ENCODE data around the gene RPL37. TPM values are rescaled to one million over a fixed set of nuclear protein-coding genes. Genes with fewer than 3 reads are reported as not detected.

Gene RPL37
- total RNA-seq, 1 experiment from 2014 or later = 1,699 TPM

DNA sequence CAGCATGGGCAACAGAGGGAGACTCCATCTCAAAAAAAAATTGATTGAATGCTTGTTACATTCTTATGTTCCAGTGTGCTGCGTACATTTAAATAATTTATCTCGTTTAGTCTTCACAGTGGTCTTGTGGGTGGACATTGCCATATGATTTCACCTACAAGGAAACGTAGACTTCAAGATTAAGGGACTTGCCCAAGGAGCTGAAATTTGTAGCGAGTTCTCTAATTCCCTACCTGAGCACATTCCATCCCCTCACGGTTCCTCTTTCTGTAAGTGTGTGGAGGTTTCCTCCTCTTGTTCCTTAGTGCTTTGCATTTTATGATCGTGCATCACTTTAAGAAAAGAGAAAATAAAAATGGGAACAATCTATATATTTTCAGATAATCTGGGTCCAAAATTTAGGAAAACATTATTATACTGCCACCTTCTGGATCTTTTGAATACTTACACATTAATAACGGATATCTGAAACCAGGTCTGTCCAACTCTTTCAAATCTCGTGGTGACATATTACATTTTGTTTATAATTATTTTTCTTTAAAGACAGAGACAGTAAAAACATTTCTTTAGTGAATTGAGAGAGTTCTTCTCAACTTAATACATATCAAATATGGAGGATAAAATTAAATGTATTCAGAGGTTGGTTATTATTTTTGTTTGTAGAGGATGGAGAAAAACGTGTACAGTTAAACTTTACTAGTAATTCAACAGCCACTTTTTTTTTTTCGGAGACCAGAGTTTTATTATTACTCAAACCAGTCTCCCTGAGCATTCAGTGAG lies 44.3 kb upstream of the RPL37 start:
- Mint-ChIP-seq H3K27ac (ENCODE audit: unreplicated experiment) (no peak overlapping the region), H3K4me1 (ENCODE audit: low read depth, unreplicated experiment) (no peaks in the 10 kb centered on the region), H3K27me3 (ENCODE audit: insufficient read depth, unreplicated experiment) (no peaks in the 10 kb centered on the region), H3K36me3 (ENCODE audit: insufficient read depth, unreplicated experiment) (peaks cover 6% of the 10 kb centered on the region), H3K9me3 (ENCODE audit: unreplicated experiment) (peaks cover 26% of the 10 kb centered on the region), H3K4me3 (ENCODE audit: unreplicated experiment) (no peak overlapping the region)
- no peaks in the 10 kb centered on the region for H3K4me1 ChIP-seq
- TF ChIP-seq, protein P1, sequence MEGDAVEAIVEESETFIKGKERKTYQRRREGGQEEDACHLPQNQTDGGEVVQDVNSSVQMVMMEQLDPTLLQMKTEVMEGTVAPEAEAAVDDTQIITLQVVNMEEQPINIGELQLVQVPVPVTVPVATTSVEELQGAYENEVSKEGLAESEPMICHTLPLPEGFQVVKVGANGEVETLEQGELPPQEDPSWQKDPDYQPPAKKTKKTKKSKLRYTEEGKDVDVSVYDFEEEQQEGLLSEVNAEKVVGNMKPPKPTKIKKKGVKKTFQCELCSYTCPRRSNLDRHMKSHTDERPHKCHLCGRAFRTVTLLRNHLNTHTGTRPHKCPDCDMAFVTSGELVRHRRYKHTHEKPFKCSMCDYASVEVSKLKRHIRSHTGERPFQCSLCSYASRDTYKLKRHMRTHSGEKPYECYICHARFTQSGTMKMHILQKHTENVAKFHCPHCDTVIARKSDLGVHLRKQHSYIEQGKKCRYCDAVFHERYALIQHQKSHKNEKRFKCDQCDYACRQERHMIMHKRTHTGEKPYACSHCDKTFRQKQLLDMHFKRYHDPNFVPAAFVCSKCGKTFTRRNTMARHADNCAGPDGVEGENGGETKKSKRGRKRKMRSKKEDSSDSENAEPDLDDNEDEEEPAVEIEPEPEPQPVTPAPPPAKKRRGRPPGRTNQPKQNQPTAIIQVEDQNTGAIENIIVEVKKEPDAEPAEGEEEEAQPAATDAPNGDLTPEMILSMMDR (IDR thresholded peaks at IDR 0.05; ENCODE audit: insufficient read depth in 1 of 2, low read depth in 1 of 2, low read length in 1 of 2, severe bottlenecking in 1 of 2, unreplicated experiment in 1 of 2) = no peak
- H3K4me3 ChIP-seq (ENCODE audit: low read depth, low read length) = no peak overlapping the region
- ChIA-PET POLR2A (no interaction called here), CTCF (no interaction called here)
- DNase-seq = no peak
- BruUV-seq (replicated peaks) = no TSS peak
- no peaks in the 10 kb centered on the region for H3K27me3 ChIP-seq (replicated peaks; ENCODE audit: control insufficient read depth, insufficient read depth, low read length)
- no peaks in the 10 kb centered on the region for H3K36me3 ChIP-seq (ENCODE audit: control insufficient read depth, insufficient read depth, low read length)
- intact Hi-C loops (cut with micrococcal nuclease; ENCODE audit: unreplicated experiment) = loop anchor here (1.0 to 10.0 kb wide), 5 partner anchors 44 to 1165 kb away; partner anchors contain the start of genes PRKAA1, RPL37 and TTC33
- peaks cover 14% of the 10 kb centered on the region for H3K9me3 ChIP-seq

DNA sequence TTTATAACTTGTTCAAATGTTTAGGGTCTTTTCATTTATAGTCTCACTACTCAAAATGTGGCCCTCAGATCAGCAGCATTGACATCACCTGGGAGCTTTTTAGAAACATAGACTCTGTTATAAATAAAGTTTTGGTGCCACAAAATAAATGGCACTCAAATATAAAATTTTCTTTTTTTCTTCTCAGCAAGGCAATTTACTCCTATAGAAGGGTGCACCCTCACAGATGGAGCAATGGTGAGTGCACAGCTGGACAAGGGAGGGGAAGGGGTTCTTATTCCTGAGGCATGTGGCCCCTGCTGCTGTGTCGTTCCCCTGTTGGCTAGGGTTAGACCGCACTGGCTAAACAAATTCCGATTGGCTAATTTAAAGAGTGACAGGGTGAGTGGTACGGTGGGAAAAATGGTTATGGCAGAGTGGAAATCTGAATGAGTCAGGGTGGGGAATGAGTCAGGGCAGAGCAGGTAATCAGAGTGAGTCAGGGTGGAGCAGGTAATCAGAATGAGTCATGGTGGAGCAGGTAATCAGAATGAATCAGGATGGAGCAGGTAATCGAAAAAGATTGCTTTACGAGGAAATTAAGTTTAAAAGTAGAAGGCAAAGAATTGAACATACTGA lies 42.5 kb upstream of the RPL37 start:
- TF ChIP-seq, protein P1 (IDR thresholded peaks at IDR 0.05; ENCODE audit: insufficient read depth in 1 of 2, low read depth in 1 of 2, low read length in 1 of 2, severe bottlenecking in 1 of 2, unreplicated experiment in 1 of 2) = no peak
- POLR2A ChIA-PET = no interaction called here
- H3K4me1 Mint-ChIP-seq (ENCODE audit: low read depth, unreplicated experiment) = no peaks in the 10 kb centered on the region

DNA sequence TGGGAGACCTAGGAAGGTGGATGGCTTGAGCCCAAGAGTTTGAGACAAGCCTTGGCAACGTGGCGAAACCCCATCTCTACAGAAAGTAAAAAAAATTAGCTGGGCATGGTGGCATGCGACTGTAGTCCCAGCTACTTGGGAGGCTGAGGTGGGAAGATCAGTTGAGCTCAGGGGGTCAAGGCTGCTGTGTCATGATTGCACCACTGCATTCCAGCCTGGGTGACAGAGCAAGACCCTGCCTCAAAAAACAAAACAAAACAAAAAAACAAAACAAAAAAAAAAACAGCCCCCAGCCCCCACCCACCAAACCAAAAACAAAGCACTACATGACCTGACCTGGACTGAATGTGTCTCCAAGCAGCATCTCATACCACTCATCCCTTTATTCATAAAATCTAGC lies 40.9 kb upstream of the RPL37 start:
- no peak overlapping the region for H3K27ac Mint-ChIP-seq (ENCODE audit: unreplicated experiment)
- Histone ChIP-seq H3K27me3 (replicated peaks; ENCODE audit: control insufficient read depth, insufficient read depth, low read length) (no peaks in the 10 kb centered on the region), H3K9me3 (peaks cover 7% of the 10 kb centered on the region), H3K36me3 (ENCODE audit: control insufficient read depth, insufficient read depth, low read length) (no peaks in the 10 kb centered on the region), H3K4me1 (no peaks in the 10 kb centered on the region), H3K4me3 (ENCODE audit: low read depth, low read length) (no peak overlapping the region)
- no peaks in the 10 kb centered on the region for H3K27me3 Mint-ChIP-seq (ENCODE audit: insufficient read depth, unreplicated experiment)
- DNase-seq = no peak
- BruUV-seq (replicated peaks) = no TSS peak
- no peak overlapping the region for H3K4me3 Mint-ChIP-seq (ENCODE audit: unreplicated experiment)
- ChIA-PET POLR2A (no interaction called here), CTCF (interaction anchor here (0.7 kb wide), 2 partner anchors 35 to 944 kb away, joined by 3 read pairs; partner anchors contain the start of gene CARD6)
- TF ChIP-seq, protein P1 (IDR thresholded peaks at IDR 0.05; ENCODE audit: insufficient read depth in 1 of 2, low read depth in 1 of 2, low read length in 1 of 2, severe bottlenecking in 1 of 2, unreplicated experiment in 1 of 2) = no peak
- peaks cover 6% of the 10 kb centered on the region for H3K36me3 Mint-ChIP-seq (ENCODE audit: insufficient read depth, unreplicated experiment)
- H3K4me1 Mint-ChIP-seq (ENCODE audit: low read depth, unreplicated experiment) = no peaks in the 10 kb centered on the region
- intact Hi-C loops (cut with micrococcal nuclease; ENCODE audit: unreplicated experiment) = loop anchor here (10.0 kb wide), 1 partner anchor 1161 kb away; no protein-coding TSS in a partner anchor
- H3K9me3 Mint-ChIP-seq (ENCODE audit: unreplicated experiment) = peaks cover 17% of the 10 kb centered on the region

More for the DNA sequence above, 42.5 kb upstream of the RPL37 start:
- Histone ChIP-seq H3K4me1 (no peaks in the 10 kb centered on the region), H3K9me3 (peaks cover 14% of the 10 kb centered on the region), H3K36me3 (ENCODE audit: control insufficient read depth, insufficient read depth, low read length) (no peaks in the 10 kb centered on the region), H3K27me3 (replicated peaks; ENCODE audit: control insufficient read depth, insufficient read depth, low read length) (no peaks in the 10 kb centered on the region), H3K4me3 (ENCODE audit: low read depth, low read length) (no peak overlapping the region)
- Mint-ChIP-seq H3K9me3 (ENCODE audit: unreplicated experiment) (peaks cover 26% of the 10 kb centered on the region), H3K27me3 (ENCODE audit: insufficient read depth, unreplicated experiment) (no peaks in the 10 kb centered on the region), H3K27ac (ENCODE audit: unreplicated experiment) (no peak overlapping the region), H3K4me3 (ENCODE audit: unreplicated experiment) (peak overlapping the region; percentile 36), H3K36me3 (ENCODE audit: insufficient read depth, unreplicated experiment) (peaks cover 6% of the 10 kb centered on the region)
- intact Hi-C loops (cut with micrococcal nuclease; ENCODE audit: unreplicated experiment) = loop anchor here (10.0 kb wide), 1 partner anchor 1163 kb away; no protein-coding TSS in a partner anchor
- no TSS peak for BruUV-seq (replicated peaks)
- DNase-seq = no peak
- CTCF ChIA-PET = no interaction called here
